Upper lobe of right lung (tissue), 1 donor: Measurements from ENCODE around the gene PRELP. TPM values are rescaled to one million over a fixed set of nuclear protein-coding genes. Genes with fewer than 3 reads are reported as not detected.

Experiments used
- ATAC-seq: fragments of 200-7000 bp; cut with Tn5 transposase; one replicate; pipeline ENCODE4 v1.9.1; 2020; ENCODE audit warnings: mild to moderate bottlenecking, moderate library complexity
- DNase-seq: peaks from one replicate; pipeline ENCODE4 v3.0.0-alpha.2; 2020
- H3K27ac ChIP-seq: fragments of 200-600 bp; one replicate; pipeline ENCODE4 v1.8.0; 2022
- H3K27me3 ChIP-seq: fragments of 200-600 bp; one replicate; pipeline ENCODE4 v1.8.0; 2022; ENCODE audit warnings: mild to moderate bottlenecking
- H3K36me3 ChIP-seq: fragments of 200-600 bp; one replicate; pipeline ENCODE4 v1.8.0; 2022
- H3K4me1 ChIP-seq: fragments of 200-600 bp; one replicate; pipeline ENCODE4 v1.8.0; 2022
- H3K4me3 ChIP-seq: fragments of 200-600 bp; one replicate; pipeline ENCODE4 v1.8.0; 2022; ENCODE audit warnings: mild to moderate bottlenecking
- H3K9me3 ChIP-seq: fragments of 200-600 bp; one replicate; pipeline ENCODE4 v1.8.0; 2022
- intact Hi-C: fragments of 100-400 bp; cut with DNase I; formaldehyde crosslinking; loops from one replicate; pipeline ENCODE4 v1.11.0; 2022
- total RNA-seq: library from RNA; stranded (reverse); fragmentation: NEBNext Ultra II Directional; extraction: Animal tissue kit (Norgen Biotek cat#: 25700); gene quantifications from one replicate; pipeline ENCODE4 v1.2.1, GENCODE V29; 2021
- TF ChIP-seq, protein P1 (sequence below): fragments of 200-600 bp; IDR thresholded peaks from one replicate; pipeline ENCODE4 v1.8.0; 2022; ENCODE audit warnings: antibody characterized with exemption
- donor health status: DM: no; HTN: yes; CAD: no; lungs with severe emphysema.

The PRELP gene
- total RNA-seq, 1 donor from 2014 or later, result 91.8 TPM

DNA sequence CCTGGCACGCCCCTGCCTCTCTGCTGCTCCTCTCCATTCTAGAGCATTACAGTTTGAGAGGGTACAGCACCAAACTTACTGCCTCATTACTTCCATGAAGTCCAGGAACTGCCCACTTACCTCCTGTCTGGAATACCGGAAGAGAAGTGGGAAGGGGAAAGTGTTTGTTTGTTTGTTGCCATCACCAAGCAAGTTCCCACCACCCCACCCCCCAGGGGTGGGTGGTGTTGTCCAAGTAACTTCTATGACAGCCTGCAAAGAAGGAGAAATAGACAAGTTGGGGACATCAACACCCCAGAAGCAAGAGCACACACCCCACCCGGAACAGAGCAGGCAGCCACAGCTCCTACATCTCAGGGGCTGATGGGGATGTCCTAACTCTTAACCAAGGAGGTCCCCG lies 36.3 kb downstream of the PRELP start:
- Histone ChIP-seq H3K9me3 (no peaks in the 10 kb centered on the region), H3K36me3 (no peaks in the 10 kb centered on the region), H3K27ac (no peak overlapping the region), H3K27me3 (no peaks in the 10 kb centered on the region), H3K4me1 (peaks cover 25% of the 10 kb centered on the region), H3K4me3 (no peak overlapping the region)
- TF ChIP-seq, protein P1, sequence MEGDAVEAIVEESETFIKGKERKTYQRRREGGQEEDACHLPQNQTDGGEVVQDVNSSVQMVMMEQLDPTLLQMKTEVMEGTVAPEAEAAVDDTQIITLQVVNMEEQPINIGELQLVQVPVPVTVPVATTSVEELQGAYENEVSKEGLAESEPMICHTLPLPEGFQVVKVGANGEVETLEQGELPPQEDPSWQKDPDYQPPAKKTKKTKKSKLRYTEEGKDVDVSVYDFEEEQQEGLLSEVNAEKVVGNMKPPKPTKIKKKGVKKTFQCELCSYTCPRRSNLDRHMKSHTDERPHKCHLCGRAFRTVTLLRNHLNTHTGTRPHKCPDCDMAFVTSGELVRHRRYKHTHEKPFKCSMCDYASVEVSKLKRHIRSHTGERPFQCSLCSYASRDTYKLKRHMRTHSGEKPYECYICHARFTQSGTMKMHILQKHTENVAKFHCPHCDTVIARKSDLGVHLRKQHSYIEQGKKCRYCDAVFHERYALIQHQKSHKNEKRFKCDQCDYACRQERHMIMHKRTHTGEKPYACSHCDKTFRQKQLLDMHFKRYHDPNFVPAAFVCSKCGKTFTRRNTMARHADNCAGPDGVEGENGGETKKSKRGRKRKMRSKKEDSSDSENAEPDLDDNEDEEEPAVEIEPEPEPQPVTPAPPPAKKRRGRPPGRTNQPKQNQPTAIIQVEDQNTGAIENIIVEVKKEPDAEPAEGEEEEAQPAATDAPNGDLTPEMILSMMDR, result no peak
- intact Hi-C loops, result no loop called here
- ATAC-seq (no peak), DNase-seq (no peak)

DNA sequence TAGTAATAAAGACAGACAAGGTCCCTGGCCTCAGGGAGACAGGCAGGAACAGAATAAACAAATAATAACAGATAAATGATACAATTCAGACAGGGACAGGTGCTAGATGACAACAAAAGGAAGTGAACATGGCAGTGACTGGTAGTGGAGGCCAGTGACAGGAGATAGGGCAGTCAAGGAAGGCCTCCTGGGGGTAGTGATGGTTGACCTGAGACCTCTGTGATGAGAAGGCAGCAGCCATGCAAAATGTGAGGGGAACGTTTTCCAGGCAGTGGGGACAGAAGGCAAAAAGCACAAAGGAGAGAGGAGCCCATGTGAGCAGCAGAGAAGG lies 36.9 kb downstream of the PRELP start:
- TF ChIP-seq, protein P1, result no peak
- Histone ChIP-seq H3K4me1 (peaks cover 20% of the 10 kb centered on the region), H3K4me3 (no peak overlapping the region), H3K27me3 (no peaks in the 10 kb centered on the region), H3K27ac (no peak overlapping the region), H3K9me3 (no peaks in the 10 kb centered on the region), H3K36me3 (no peaks in the 10 kb centered on the region)
- no peak for DNase-seq
- ATAC-seq, result no peak
- intact Hi-C loops, result no loop called here

DNA sequence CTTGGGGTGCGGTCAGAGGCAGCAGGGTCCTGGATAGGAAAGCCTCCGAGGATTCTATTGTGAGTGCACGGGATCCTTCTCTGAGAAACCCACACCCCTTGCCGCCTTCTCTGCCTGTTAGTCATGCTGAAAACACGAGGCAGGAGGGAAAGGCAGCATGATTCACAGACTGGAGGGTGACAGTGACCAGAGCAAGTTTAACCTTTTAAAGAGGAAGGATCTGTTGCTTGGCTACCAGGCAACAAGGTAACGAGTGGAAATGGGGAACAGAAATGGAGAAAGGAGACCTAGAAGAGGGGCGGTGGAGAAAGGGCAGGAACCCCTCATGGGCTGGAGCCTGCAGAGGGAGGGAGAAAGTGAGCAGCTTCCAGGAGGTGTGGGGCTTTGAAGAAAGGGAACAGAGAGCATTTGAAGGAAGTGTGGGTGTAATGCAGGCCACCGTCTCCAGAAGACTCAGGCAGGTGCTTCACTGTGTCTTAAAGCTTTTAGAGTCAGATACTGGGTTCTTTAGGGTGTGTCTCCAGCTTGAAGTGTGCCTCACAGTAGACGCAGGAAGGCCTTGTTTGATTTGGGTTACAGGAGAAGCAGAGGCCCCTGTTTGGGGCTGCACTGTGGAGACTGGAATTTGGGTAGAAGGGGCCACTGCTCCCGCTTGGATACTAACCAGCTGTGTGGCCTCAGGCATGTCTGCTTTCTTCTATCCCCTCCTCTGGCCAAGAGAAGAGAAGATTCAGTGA lies 37.4 kb downstream of the PRELP start:
- TF ChIP-seq, protein P1, result no peak
- H3K27ac ChIP-seq, result no peak overlapping the region
- no peak for DNase-seq
- intact Hi-C loops, result no loop called here
- peak; percentile 81 for ATAC-seq
- H3K27me3 ChIP-seq, result no peaks in the 10 kb centered on the region
- no peaks in the 10 kb centered on the region for H3K36me3 ChIP-seq
- H3K9me3 ChIP-seq, result no peaks in the 10 kb centered on the region
- H3K4me3 ChIP-seq, result no peak overlapping the region
- peaks cover 20% of the 10 kb centered on the region for H3K4me1 ChIP-seq

DNA sequence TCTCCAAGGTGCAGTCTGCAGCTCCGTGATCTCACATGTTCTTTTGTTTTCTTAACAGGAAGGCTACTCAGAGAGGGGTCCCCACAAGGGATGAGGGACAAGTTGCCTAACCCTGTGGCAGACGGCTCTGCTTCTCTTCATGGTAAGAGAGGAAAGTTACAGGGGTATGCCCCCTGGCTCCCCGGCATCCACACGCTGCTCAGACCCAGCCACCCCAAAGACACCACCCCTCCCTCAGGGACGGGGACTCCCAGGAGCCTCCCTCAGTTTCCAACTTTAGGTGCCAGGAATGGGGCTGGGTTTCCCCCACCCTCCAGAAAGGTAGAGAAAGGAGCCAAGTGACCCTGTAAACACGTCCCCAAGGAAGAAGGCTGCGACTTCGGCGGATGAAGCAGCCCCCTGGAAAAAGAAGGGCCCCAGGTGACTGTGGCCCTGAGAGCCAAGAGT lies 38.0 kb downstream of the PRELP start:
- ATAC-seq (no peak), DNase-seq (no peak)
- Histone ChIP-seq H3K36me3 (no peaks in the 10 kb centered on the region), H3K27ac (no peak overlapping the region), H3K4me3 (no peak overlapping the region), H3K9me3 (no peaks in the 10 kb centered on the region), H3K4me1 (peaks cover 20% of the 10 kb centered on the region), H3K27me3 (no peaks in the 10 kb centered on the region)
- intact Hi-C loops, result no loop called here
- TF ChIP-seq, protein P1, result no peak

DNA sequence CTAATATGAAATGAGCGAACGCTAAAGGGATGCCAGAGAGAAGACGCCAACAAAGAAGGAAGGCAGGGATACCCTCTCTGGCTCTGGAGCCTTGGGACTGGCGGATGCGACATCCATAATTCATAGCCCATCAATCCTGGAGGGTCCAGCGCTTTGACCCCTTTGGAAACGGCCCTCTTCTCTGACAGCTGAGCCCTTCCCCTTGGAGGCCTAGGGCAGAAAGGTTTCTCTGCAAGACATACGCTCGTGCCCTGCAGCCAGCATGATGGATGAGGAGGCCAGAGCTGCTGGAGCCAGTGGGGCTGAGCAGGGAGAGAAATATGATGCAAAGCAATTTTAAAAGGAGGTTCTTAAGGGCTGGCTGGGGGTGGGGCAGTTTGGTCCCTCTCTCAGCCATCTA lies 40.6 kb downstream of the PRELP start:
- intact Hi-C loops, result no loop called here
- peaks cover 23% of the 10 kb centered on the region for H3K4me1 ChIP-seq

More for the DNA sequence above, 40.6 kb downstream of the PRELP start:
- no peak for DNase-seq
- H3K27ac ChIP-seq, result no peak overlapping the region
- TF ChIP-seq, protein P1, result no peak
- H3K27me3 ChIP-seq, result no peaks in the 10 kb centered on the region
- no peaks in the 10 kb centered on the region for H3K9me3 ChIP-seq
- no peak overlapping the region for H3K4me3 ChIP-seq
- no peak for ATAC-seq
- no peaks in the 10 kb centered on the region for H3K36me3 ChIP-seq
